ENCODE data around the gene ERCC6L2. TPM values are rescaled to one million over a fixed set of nuclear protein-coding genes. Genes with fewer than 3 reads are reported as not detected.

ERCC6L2 gene
- total RNA-seq, 2 donors from 2014 or later: 25.2 to 30.4 TPM

DNA sequence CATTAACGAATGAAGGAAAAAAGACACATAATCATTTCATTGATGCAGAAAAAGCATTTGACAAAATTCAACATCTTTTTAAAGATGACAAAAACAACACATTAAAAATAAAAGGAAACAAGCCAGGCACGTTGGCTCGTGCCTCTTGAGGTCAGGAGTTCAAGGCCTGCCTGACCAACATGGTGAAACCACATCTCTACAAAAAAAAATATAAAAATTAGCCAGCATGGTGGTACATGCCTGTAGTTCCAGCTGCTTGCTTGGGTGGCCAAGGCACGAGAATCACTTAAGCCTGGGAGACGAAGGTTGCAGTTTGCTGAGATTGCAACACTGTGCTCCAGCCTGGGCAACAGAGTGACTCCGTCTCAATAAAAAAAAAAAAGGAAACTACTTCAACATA, 77.0 kb downstream of the ERCC6L2 start:
- peak overlapping the region; percentile 6 for H3K4me3 Mint-ChIP-seq
- H3K36me3 Mint-ChIP-seq: peaks cover 45% of the 10 kb centered on the region
- H3K27me3 Mint-ChIP-seq: no peaks in the 10 kb centered on the region
- DNase-seq (ENCODE audit: low spot score): no peak
- H3K4me1 Mint-ChIP-seq (ENCODE audit: low read depth in 2 of 2): peaks cover 22 to 29% of the 10 kb centered on the region in 2 donors
- peaks cover 4% of the 10 kb centered on the region for H3K9me3 Mint-ChIP-seq
- H3K27ac Mint-ChIP-seq: peak overlapping the region in 1 of 2 donors; percentile 42
- ATAC-seq: no peak

DNA sequence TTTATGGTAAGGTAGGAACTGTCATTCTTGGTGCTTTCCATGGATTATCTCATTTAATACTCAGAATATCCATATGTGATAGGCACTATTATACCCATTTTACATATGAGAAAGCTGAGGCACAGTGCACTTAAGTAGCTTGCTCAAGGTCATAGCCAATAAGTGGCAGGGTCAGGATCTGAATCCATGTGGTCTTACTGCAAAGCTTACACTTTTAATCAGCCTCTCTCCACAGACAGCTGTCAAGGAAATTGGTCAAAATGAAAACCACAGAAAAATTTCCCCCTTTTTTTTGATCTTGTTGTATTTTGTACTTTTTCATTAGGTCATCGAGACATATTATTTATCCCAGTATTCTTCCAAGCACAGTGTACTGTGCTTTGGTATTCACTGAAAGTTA, 78.5 kb downstream of the ERCC6L2 start:
- peaks cover 39% of the 10 kb centered on the region for H3K36me3 Mint-ChIP-seq

DNA sequence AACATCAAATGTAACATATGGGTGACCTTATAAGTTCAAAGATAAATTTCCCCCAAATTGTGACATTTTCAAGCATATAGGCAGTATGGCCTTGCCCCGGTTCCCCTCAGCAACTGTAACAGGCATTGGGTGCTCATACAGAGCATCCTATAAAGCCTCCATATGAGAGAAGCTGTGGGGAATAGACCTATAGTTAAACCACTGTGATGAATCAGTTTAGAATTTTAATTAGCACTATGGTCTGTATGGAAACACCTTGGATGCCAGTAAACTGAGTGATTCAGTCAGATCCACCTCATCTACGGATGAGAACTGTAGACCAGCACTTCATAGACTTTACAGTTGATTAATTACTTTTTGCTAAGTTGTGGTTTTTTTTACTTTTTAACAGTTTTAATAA, 79.4 kb downstream of the ERCC6L2 start:
- ATAC-seq (peak; percentile 59 to 79), DNase-seq (ENCODE audit: low spot score) (no peak)
- H3K4me3 Mint-ChIP-seq: no peak overlapping the region
- H3K27me3 Mint-ChIP-seq: no peaks in the 10 kb centered on the region
- H3K27ac Mint-ChIP-seq: peak overlapping the region; percentile 11 to 66
- no peaks in the 10 kb centered on the region for H3K9me3 Mint-ChIP-seq
- H3K4me1 Mint-ChIP-seq (ENCODE audit: low read depth in 2 of 2): peaks cover 22 to 29% of the 10 kb centered on the region in 2 donors
- H3K36me3 Mint-ChIP-seq: peaks cover 33% of the 10 kb centered on the region

More for the DNA sequence above, 78.5 kb downstream of the ERCC6L2 start:
- Mint-ChIP-seq H3K27ac (peak overlapping the region; percentile 11 to 66), H3K9me3 (no peaks in the 10 kb centered on the region), H3K4me1 (ENCODE audit: low read depth in 2 of 2) (peaks cover 22 to 29% of the 10 kb centered on the region in 2 donors), H3K27me3 (no peaks in the 10 kb centered on the region), H3K4me3 (peak overlapping the region; percentile 28)
- ATAC-seq (peak; percentile 79 to 84), DNase-seq (ENCODE audit: low spot score) (peak; percentile 63)

DNA sequence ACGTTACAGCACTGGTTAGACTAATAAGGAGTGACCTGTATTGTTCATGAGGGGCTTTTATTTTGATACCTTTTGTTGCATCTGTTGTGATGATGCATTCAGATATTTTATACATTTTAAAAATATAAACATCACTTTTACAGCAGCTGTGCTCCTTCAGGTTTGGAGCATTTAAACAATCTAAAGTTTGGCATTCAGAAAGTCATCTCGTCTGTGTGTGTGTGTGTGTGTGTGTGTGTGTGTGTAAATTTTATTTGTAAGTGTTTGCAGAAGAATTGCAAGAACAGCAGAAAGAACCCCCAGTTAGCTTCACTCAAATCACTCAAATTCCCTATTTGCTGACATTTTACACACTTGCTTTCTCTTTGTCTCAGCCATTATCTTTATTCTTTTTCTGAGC, 87.4 kb downstream of the ERCC6L2 start:
- ATAC-seq (no peak), DNase-seq (ENCODE audit: low spot score) (no peak)
- Mint-ChIP-seq H3K36me3 (peaks cover 5% of the 10 kb centered on the region), H3K27me3 (no peaks in the 10 kb centered on the region), H3K4me1 (ENCODE audit: low read depth in 2 of 2) (peaks cover 6 to 8% of the 10 kb centered on the region in 2 donors), H3K27ac (no peak overlapping the region), H3K4me3 (no peak overlapping the region), H3K9me3 (peaks cover 8% of the 10 kb centered on the region)

DNA sequence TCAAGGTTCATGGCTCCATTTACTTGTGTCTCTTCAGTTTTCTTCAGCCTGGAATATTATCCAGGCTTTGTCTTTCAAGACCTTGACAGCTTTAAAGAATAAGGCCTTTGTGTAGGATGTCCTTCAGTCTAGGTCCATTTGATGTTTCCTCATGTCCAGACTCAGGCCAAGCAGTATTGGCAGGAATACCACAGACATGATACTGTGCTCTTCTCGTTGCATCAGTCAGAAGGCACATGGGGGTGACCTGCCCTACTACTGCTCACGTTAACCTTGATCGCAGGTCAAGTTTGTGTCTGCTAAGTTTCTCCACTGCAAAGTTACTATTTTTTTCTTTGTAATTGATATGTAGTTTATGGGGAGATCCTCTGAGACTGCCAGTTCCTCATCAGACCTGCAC, 88.2 kb downstream of the ERCC6L2 start:
- Mint-ChIP-seq H3K9me3 (peaks cover 8% of the 10 kb centered on the region), H3K27me3 (no peaks in the 10 kb centered on the region), H3K4me3 (no peak overlapping the region), H3K27ac (no peak overlapping the region), H3K36me3 (no peaks in the 10 kb centered on the region), H3K4me1 (ENCODE audit: low read depth in 2 of 2) (peaks cover 6 to 8% of the 10 kb centered on the region in 2 donors)
- no peak for ATAC-seq
- DNase-seq (ENCODE audit: low spot score): no peak

DNA sequence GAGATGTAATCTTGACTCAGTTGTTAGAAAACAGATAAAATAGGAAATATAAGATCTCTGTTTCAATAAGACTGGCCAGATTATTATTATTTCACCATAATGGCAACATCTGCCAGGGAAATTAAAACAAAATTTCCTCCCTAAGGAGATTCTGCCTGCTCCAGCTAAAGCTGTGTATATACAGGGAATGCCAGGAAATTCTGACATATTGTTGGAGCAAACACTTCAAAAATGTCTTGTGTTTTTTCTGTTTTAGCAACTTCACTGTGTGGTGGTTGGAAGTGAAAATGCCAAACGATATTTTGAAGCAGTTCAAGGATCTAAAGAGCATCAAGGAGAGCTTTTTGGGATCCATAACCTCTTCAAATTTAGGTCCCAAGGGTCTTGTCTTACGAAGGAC, 90.8 kb downstream of the ERCC6L2 start:
- H3K36me3 Mint-ChIP-seq: no peaks in the 10 kb centered on the region

DNA sequence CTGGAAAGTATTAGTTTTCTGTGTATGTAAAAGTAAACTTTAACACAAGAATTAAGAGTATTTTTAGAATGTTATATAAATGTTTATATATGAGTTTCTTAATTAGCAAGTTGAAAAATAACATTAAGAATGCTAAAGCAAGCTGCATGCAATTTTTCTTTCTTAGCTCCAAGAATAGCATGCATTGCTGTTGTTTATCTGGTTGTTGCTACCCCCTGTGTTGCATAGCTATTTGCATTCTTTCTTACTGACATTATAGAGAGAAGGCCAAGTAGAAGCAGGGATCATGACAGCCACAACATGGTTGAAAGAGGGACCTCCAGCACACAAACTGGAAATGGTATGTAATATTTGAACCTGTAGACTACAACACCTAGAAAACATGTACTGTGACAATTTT, 94.8 kb downstream of the ERCC6L2 start:
- ATAC-seq: no peak
- Mint-ChIP-seq H3K36me3 (peaks cover 10% of the 10 kb centered on the region), H3K4me1 (ENCODE audit: low read depth in 2 of 2) (peaks cover 4 to 12% of the 10 kb centered on the region in 2 donors), H3K27ac (no peak overlapping the region), H3K27me3 (no peaks in the 10 kb centered on the region), H3K9me3 (no peaks in the 10 kb centered on the region), H3K4me3 (no peak overlapping the region)
- no peak for DNase-seq (ENCODE audit: low spot score)

More for the DNA sequence above, 90.8 kb downstream of the ERCC6L2 start:
- Mint-ChIP-seq H3K9me3 (peaks cover 4% of the 10 kb centered on the region), H3K4me3 (no peak overlapping the region), H3K27ac (no peak overlapping the region), H3K4me1 (ENCODE audit: low read depth in 2 of 2) (peaks cover 5 to 8% of the 10 kb centered on the region in 2 donors), H3K27me3 (no peaks in the 10 kb centered on the region)
- ATAC-seq (no peak), DNase-seq (ENCODE audit: low spot score) (no peak)

DNA sequence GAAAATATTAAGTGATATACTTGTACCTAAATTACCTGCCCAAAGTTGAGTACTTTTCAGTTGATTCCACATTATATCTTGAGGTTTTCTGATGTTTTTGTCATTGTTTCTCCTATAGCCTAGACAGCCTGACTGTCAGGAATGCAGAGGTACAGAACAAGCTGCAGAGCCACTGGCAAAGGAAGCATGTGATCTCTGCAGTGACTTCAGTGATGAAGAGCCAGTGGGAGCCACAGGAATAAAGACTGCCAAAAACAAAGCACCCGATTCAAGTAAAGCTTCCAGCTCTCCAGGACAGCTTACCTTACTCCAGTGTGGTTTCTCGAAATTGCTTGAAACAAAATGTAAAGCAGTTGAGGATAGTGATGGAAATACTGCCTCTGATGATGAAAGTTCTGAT, 96.3 kb downstream of the ERCC6L2 start:
- H3K27ac Mint-ChIP-seq: no peak overlapping the region
- ATAC-seq: no peak
- H3K36me3 Mint-ChIP-seq: peaks cover 18% of the 10 kb centered on the region
- H3K4me3 Mint-ChIP-seq: no peak overlapping the region
- H3K9me3 Mint-ChIP-seq: no peaks in the 10 kb centered on the region
- no peaks in the 10 kb centered on the region for H3K27me3 Mint-ChIP-seq
- DNase-seq (ENCODE audit: low spot score): no peak
- H3K4me1 Mint-ChIP-seq (ENCODE audit: low read depth in 2 of 2): peaks cover 11 to 22% of the 10 kb centered on the region in 2 donors

DNA sequence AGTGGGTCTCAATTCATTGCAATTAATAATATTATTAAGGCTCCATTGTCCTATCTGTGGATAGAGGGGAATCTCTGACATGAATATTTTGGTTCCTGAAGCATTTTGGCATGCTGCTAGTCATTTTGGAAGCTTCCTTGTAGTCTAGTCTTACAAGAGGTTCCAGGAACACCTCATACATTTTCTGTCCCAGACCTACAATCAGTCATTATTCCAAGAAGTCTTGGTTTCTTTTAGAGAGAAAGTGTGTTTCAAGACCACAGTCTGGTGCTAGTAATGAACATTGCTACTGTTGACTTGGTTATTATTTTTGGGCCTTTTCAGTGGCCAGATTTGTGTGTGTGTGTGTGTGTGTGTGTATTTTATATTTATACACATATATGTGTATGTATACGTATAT, 98.9 kb downstream of the ERCC6L2 start:
- DNase-seq (ENCODE audit: low spot score) (no peak), ATAC-seq (peak in 1 of 2 donors; percentile 43)
- Mint-ChIP-seq H3K9me3 (no peaks in the 10 kb centered on the region), H3K36me3 (peaks cover 18% of the 10 kb centered on the region), H3K27me3 (no peaks in the 10 kb centered on the region), H3K4me1 (ENCODE audit: low read depth in 2 of 2) (peaks cover 11 to 21% of the 10 kb centered on the region in 2 donors), H3K27ac (peak overlapping the region in 1 of 2 donors; percentile 26), H3K4me3 (no peak overlapping the region)

DNA sequence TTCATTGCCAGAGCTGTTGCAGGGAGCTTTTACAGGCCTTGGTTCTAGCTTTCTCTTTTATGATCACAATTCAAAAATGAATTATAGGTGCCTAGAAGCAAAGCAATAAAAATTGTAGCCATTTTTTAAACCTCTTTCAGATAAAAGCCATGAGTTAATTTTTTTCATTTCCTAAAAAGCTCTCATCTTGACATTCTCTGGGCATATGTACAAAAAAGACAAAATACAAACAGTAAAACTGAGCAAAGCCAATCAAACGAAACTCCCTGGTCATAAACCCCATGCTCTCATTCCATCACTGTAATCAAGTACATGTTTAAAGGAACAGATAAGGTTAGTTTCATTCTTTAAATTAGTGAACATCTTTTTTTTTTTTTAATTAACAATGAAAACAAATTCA, 101.9 kb downstream of the ERCC6L2 start:
- H3K27me3 Mint-ChIP-seq: no peaks in the 10 kb centered on the region
- DNase-seq (ENCODE audit: low spot score) (no peak), ATAC-seq (no peak)
- peaks cover 24% of the 10 kb centered on the region for H3K36me3 Mint-ChIP-seq
- H3K4me3 Mint-ChIP-seq: no peak overlapping the region
- peaks cover 34 to 36% of the 10 kb centered on the region in 2 donors for H3K4me1 Mint-ChIP-seq (ENCODE audit: low read depth in 2 of 2)
- peak overlapping the region in 1 of 2 donors; percentile 37 for H3K27ac Mint-ChIP-seq
- no peaks in the 10 kb centered on the region for H3K9me3 Mint-ChIP-seq

DNA sequence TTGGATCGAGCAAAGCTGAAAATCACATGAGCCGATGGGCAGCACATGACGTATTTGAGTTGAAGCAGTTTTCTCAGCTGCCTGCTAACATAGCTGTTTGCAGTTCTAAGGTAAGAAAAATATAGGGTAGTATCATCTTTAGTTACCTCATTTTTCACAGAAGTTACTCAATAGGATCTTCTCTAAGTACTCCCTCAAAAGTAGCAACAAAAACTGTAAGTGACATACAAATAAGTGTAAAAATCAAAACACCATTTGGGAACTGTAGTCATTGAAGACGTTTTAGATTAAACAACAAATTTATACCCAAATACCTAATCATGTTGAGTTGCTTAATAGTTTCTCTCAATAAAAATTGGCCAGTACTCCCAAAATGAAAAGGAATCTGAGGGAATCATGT, 102.6 kb downstream of the ERCC6L2 start:
- Mint-ChIP-seq H3K27me3 (no peaks in the 10 kb centered on the region), H3K36me3 (peaks cover 17% of the 10 kb centered on the region), H3K4me3 (no peak overlapping the region), H3K27ac (peak overlapping the region in 1 of 2 donors; percentile 37), H3K9me3 (no peaks in the 10 kb centered on the region), H3K4me1 (ENCODE audit: low read depth in 2 of 2) (peaks cover 35 to 36% of the 10 kb centered on the region in 2 donors)
- no peak for DNase-seq (ENCODE audit: low spot score)
- no peak for ATAC-seq

DNA sequence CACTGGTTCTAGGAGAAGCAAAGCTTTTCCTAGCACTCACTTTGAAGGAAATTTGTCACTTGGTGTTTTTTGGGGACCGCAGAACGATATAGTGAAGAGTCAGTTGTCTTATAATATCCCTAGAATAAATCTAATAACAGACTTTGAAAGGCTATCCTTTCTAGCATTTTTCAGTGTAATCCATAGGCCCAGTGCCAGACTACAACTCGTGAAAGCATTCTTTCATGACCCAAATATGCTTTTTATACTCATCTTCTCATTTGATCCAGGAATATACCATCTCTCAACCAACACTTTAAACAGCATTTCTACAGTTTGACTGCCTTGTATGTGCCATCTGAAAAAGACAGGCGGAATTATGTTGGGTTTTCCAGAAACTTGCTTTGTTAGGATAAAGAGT, 104.0 kb downstream of the ERCC6L2 start:
- Mint-ChIP-seq H3K27me3 (no peaks in the 10 kb centered on the region), H3K27ac (no peak overlapping the region), H3K4me3 (no peak overlapping the region), H3K9me3 (no peaks in the 10 kb centered on the region), H3K4me1 (ENCODE audit: low read depth in 2 of 2) (peaks cover 31 to 35% of the 10 kb centered on the region in 2 donors), H3K36me3 (peaks cover 17% of the 10 kb centered on the region)
- DNase-seq (ENCODE audit: low spot score) (no peak), ATAC-seq (no peak)

DNA sequence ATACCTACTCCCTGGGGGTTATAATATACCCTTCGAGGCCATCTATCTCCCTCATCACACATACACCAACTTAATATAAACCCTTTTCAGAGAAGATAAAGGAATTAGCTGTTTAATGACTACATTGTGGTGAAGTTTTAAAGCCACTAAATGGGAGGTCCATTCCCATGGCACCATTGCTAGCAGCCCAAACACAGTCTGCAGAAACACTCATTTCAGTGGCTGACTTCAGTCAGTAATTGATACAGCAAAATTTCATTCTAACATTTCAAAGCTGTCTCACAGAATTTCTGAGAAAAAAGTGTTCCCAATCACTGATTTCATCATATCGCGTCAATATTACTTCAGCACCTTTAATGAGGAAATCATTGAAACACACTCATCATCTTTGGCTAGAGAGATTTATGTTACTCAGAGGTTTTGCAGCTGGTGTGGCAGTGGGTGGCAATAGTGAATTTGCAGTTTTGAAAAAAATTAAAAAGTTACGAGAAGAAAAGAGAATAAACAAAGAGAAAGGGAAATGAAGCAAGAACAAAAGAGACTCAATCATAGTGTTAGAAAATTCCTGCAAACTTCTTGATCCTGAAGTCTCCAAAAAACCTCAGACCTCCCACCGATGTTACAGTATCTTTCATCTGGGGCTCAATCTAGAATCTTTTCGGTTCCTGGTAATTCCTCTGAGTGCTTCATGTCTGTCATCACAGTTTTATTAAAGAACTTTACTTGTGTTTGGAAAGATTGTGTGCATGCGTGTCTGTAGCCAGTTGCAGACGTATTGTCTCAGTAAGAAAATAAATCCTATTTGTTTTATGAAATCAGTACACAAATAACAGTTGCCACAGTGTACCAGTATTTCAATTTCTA, 105.0 kb downstream of the ERCC6L2 start:
- Mint-ChIP-seq H3K27me3 (no peaks in the 10 kb centered on the region), H3K36me3 (peaks cover 20% of the 10 kb centered on the region), H3K4me3 (peak overlapping the region; percentile 67), H3K9me3 (no peaks in the 10 kb centered on the region), H3K27ac (peak overlapping the region; percentile 76 to 77), H3K4me1 (ENCODE audit: low read depth in 2 of 2) (peaks cover 27 to 29% of the 10 kb centered on the region in 2 donors)
- DNase-seq (ENCODE audit: low spot score): no peak
- ATAC-seq: peak; percentile 76 to 83

DNA sequence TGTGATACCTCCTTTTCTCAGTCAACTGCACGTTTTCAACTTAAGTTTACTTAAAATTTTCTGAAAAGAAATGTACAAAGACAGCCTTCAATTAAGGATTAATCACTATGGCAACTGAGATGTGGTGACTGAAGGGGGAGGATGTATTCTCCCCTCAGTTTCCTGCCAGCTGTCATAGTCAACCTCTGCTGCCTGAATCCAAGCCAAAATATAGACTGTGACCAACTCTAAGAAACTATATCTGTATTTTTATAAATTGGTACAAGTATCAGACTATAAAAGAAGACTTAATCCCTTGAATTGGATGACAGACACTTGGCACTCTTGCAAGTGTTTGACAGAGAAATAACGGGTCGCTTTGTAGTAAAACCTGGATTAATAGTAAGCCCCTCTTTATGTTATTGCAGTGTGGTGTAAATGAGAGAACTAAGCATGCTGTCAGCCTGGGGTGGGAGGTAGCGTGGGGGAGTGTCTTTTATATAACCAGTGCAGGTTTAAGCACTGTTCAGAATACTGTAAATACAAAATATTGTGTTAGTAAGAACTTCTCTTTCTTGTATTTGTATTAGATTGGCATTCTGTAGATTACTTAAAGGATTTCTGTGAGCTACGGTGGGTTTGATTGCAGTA, 106.4 kb downstream of the ERCC6L2 start:
- Mint-ChIP-seq H3K27me3 (no peaks in the 10 kb centered on the region), H3K27ac (peak overlapping the region; percentile 60 to 76), H3K36me3 (peaks cover 21% of the 10 kb centered on the region), H3K9me3 (no peaks in the 10 kb centered on the region), H3K4me3 (peak overlapping the region; percentile 48), H3K4me1 (ENCODE audit: low read depth in 2 of 2) (peaks cover 19 to 24% of the 10 kb centered on the region in 2 donors)
- DNase-seq (ENCODE audit: low spot score) (no peak), ATAC-seq (peak in 1 of 2 donors; percentile 80)
